ENCODE measurements around the gene HOXB5.

DNA sequence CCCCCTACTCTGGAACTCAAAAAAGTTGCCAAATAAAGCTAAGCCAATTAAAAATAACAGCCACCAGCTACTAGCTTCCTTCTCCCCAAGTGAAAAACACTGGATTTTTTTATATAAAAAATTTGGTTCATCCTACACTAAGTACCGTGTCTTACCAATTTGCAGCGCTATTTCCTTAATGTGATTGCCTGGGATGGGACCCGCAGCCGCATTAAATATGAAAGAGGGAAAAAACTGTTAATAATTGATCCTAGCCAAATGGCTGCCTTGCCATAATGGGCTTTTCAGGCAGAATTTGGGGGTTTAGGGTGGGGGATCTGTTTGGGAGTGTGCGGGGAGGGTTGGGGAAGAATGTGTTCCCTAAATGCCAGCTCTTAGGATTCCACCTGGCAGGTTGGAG, 30.5 kb upstream of the HOXB5 start:
- TF ChIP-seq, protein P1, sequence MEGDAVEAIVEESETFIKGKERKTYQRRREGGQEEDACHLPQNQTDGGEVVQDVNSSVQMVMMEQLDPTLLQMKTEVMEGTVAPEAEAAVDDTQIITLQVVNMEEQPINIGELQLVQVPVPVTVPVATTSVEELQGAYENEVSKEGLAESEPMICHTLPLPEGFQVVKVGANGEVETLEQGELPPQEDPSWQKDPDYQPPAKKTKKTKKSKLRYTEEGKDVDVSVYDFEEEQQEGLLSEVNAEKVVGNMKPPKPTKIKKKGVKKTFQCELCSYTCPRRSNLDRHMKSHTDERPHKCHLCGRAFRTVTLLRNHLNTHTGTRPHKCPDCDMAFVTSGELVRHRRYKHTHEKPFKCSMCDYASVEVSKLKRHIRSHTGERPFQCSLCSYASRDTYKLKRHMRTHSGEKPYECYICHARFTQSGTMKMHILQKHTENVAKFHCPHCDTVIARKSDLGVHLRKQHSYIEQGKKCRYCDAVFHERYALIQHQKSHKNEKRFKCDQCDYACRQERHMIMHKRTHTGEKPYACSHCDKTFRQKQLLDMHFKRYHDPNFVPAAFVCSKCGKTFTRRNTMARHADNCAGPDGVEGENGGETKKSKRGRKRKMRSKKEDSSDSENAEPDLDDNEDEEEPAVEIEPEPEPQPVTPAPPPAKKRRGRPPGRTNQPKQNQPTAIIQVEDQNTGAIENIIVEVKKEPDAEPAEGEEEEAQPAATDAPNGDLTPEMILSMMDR (IDR thresholded peaks at IDR 0.05) = no peak
- no peak for TF ChIP-seq EP300 (IDR thresholded peaks at IDR 0.05)

Data from gastroesophageal sphincter (tissue), 3 donors.